Left lung (tissue), 10 donors: ENCODE data around the gene ANKS1B. TPM values are rescaled to one million over a fixed set of nuclear protein-coding genes. Genes with fewer than 3 reads are reported as not detected.

Experiments used
- ATAC-seq: fragments of 200-7000 bp; cut with Tn5 transposase; one replicate; pipeline ENCODE4 v1.9.1; 2020; ENCODE audit warnings: moderate library complexity
- DNase-seq, 4 donors: peaks; one replicate each; pipeline ENCODE4 v3.0.0-alpha.2; 2013 to 2020
- H3K27ac ChIP-seq, 2 donors: fragments of 200-600 bp; sonication (generic) in 1 of 2; one replicate each; pipeline versions ENCODE4 v1.5.0 to v1.8.0; 2020 to 2021
- H3K27me3 ChIP-seq, 2 donors: fragments of 200-600 bp; sonication (generic) in 1 of 2; one replicate each; pipeline versions ENCODE4 v1.5.0 to v1.8.0; 2020 to 2021
- H3K36me3 ChIP-seq, 2 donors: fragments of 200-600 bp; sonication (generic) in 1 of 2; one replicate each; pipeline versions ENCODE4 v1.5.0 to v1.8.0; 2020 to 2021
- H3K4me1 ChIP-seq, 2 donors: fragments of 200-600 bp; one replicate each; pipeline ENCODE4 v1.8.0; 2021
- H3K4me3 ChIP-seq, 2 donors: fragments of 200-600 bp; sonication (generic) in 1 of 2; one replicate each; pipeline versions ENCODE4 v1.5.0 to v1.8.0; 2020 to 2021; ENCODE audit warnings: mild to moderate bottlenecking in 1 of 2
- H3K9me3 ChIP-seq, 2 donors: fragments of 200-600 bp; sonication (generic) in 1 of 2; one replicate each; pipeline versions ENCODE4 v1.5.0 to v1.8.0; 2020 to 2021
- intact Hi-C, 2 donors: fragments of 100-400 bp; cut with DNase I; formaldehyde crosslinking; loops; one replicate each; pipeline versions ENCODE4 v1.11.2 to v1.14.2; 2022
- polyA plus RNA-seq, 6 donors: library from polyadenylated mRNA; unstranded; fragments of 120-200 nt; gene quantifications; one replicate each; pipeline ENCODE4 v1.2.1, GENCODE V29; 2013; ENCODE audit not compliant: insufficient read length in 6 of 6
- total RNA-seq, 2 donors: library from RNA; stranded (reverse); fragmentation: NEBNext Ultra II Directional; extraction: Animal tissue kit (Norgen Biotek cat#: 25700); gene quantifications; one replicate each; pipeline ENCODE4 v1.2.1, GENCODE V29; 2021
- TF ChIP-seq, protein P1 (sequence below), 2 donors: fragments of 200-600 bp; sonication (generic) in 1 of 2; IDR thresholded peaks; one replicate each; pipeline versions ENCODE4 v1.5.0 to v1.8.0; 2021; ENCODE audit warnings: antibody characterized with exemption in 2 of 2
- donor health status: DM: no; HTN: yes; CAD: no.
- donor health status: DM: no; HTN: no; CAD: no.

ANKS1B gene
- total and polyA plus RNA-seq, 8 donors: 4.9 to 31.8 (median 14.9) TPM

DNA sequence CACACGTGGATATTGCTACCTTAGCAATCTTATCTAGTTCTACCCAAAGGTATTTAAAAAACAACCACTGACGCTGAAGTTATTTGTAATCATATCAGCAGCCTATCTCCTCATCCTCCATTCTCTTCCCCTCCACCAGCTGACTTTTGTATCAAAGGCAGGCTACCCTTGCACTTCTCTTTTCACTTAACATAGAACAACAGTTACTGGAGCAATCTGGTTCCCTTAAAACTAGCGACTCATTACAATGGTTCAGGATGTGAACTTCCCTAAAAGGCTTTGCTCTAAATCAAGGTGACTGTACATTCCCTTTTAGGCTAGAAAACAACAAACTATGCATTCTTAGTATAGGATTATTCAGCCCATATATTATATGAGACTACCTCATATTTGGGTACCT, 935.0 kb downstream of the ANKS1B start:
- Histone ChIP-seq H3K36me3 (no peaks in the 10 kb centered on the region), H3K4me1 (no peaks in the 10 kb centered on the region), H3K4me3 (no peak overlapping the region), H3K9me3 (peaks cover 0 to 11% of the 10 kb centered on the region in 2 donors), H3K27ac (no peak overlapping the region), H3K27me3 (no peaks in the 10 kb centered on the region)
- intact Hi-C loops: no loop called here
- TF ChIP-seq, protein P1, sequence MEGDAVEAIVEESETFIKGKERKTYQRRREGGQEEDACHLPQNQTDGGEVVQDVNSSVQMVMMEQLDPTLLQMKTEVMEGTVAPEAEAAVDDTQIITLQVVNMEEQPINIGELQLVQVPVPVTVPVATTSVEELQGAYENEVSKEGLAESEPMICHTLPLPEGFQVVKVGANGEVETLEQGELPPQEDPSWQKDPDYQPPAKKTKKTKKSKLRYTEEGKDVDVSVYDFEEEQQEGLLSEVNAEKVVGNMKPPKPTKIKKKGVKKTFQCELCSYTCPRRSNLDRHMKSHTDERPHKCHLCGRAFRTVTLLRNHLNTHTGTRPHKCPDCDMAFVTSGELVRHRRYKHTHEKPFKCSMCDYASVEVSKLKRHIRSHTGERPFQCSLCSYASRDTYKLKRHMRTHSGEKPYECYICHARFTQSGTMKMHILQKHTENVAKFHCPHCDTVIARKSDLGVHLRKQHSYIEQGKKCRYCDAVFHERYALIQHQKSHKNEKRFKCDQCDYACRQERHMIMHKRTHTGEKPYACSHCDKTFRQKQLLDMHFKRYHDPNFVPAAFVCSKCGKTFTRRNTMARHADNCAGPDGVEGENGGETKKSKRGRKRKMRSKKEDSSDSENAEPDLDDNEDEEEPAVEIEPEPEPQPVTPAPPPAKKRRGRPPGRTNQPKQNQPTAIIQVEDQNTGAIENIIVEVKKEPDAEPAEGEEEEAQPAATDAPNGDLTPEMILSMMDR (IDR thresholded peaks at IDR 0.05): no peak
- ATAC-seq: no peak
- DNase-seq: no peak

DNA sequence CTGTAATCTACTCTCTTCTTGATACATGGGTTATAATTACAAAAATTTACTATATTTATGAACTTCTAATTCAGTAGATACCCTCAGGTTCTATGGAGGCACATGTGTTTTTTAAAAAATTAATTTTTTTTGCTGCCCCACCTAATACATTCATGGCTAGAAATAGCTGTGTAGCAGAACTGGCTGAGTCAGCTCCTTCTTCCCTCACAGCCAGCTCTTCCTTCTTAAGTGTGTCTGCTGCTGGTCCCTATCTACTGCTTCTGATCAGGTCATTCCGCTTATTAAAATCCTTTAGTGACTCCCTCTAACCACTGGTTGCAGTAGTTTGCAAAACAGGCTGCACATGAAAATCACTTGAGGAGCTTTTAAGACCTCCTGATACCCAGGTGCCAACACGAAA, 939.6 kb downstream of the ANKS1B start:
- TF ChIP-seq, protein P1 (IDR thresholded peaks at IDR 0.05): no peak

DNA sequence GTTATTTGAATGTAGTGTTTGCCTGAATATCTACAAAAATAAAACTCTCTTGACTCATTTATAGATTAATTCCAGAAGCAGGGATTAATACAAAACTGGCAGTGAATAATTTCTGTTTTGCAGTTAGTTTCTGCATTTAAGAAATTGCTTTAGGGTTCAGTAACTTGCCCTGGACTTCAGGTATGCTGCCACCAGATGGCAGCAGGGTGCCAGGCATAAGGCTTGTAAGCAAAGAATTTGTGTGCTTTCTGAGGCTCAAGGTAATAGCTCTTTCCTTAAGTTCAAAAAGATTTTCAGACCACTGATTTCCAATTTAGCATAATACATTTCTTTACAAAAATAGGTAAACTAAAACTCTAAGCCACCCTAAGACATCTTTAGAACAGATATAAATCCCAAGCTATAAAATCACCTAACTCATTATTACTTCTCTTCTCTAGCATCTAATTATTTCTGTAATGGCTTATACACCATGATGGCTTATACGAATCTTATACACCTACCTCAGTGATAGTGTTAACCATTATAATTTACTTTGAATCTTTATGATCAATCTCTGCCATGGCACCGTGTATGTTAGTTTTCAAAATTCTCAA, 941.3 kb downstream of the ANKS1B start:
- TF ChIP-seq, protein P1 (IDR thresholded peaks at IDR 0.05): peak; percentile 74 to 89
- DNase-seq: peak; percentile 43 to 86 (median 64)
- H3K4me3 ChIP-seq: no peak overlapping the region
- intact Hi-C loops: no loop called here
- H3K36me3 ChIP-seq: no peaks in the 10 kb centered on the region
- no peaks in the 10 kb centered on the region for H3K27me3 ChIP-seq
- no peaks in the 10 kb centered on the region for H3K4me1 ChIP-seq
- no peak overlapping the region for H3K27ac ChIP-seq
- peak; percentile 86 for ATAC-seq
- peaks cover 0 to 11% of the 10 kb centered on the region in 2 donors for H3K9me3 ChIP-seq

More for the DNA sequence above, 939.6 kb downstream of the ANKS1B start:
- no peaks in the 10 kb centered on the region for H3K27me3 ChIP-seq
- no peak overlapping the region for H3K27ac ChIP-seq
- peaks cover 0 to 11% of the 10 kb centered on the region in 2 donors for H3K9me3 ChIP-seq
- no peak for ATAC-seq
- intact Hi-C loops: no loop called here
- DNase-seq: no peak
- H3K4me3 ChIP-seq: no peak overlapping the region
- H3K36me3 ChIP-seq: no peaks in the 10 kb centered on the region
- no peaks in the 10 kb centered on the region for H3K4me1 ChIP-seq

DNA sequence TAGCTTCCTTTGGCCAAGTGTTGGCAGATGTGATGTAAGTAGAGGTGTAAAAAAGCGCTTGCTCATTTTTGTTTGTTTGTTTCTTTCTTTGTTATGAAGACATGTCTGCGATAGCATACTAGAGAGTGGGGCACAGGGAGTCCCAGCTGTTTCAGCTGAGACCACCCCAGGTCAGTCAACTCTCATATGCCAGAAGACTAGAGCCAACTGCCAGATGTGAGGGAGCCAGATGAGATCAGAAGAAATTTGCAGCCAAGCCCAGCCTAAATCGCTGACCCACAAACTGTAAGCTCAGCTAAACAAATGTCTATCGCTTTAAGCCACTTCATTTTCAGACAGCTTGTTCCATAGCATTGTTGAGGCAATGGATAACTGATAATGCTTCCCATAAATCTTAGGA, 942.5 kb downstream of the ANKS1B start:
- no peaks in the 10 kb centered on the region for H3K4me1 ChIP-seq
- TF ChIP-seq, protein P1 (IDR thresholded peaks at IDR 0.05): no peak
- peak in 2 of 4 donors; percentile 91 to 94 for DNase-seq
- no peak overlapping the region for H3K27ac ChIP-seq
- intact Hi-C loops: no loop called here
- ATAC-seq: no peak
- no peak overlapping the region for H3K4me3 ChIP-seq
- no peaks in the 10 kb centered on the region for H3K27me3 ChIP-seq
- no peaks in the 10 kb centered on the region for H3K36me3 ChIP-seq
- peaks cover 0 to 5% of the 10 kb centered on the region in 2 donors for H3K9me3 ChIP-seq

DNA sequence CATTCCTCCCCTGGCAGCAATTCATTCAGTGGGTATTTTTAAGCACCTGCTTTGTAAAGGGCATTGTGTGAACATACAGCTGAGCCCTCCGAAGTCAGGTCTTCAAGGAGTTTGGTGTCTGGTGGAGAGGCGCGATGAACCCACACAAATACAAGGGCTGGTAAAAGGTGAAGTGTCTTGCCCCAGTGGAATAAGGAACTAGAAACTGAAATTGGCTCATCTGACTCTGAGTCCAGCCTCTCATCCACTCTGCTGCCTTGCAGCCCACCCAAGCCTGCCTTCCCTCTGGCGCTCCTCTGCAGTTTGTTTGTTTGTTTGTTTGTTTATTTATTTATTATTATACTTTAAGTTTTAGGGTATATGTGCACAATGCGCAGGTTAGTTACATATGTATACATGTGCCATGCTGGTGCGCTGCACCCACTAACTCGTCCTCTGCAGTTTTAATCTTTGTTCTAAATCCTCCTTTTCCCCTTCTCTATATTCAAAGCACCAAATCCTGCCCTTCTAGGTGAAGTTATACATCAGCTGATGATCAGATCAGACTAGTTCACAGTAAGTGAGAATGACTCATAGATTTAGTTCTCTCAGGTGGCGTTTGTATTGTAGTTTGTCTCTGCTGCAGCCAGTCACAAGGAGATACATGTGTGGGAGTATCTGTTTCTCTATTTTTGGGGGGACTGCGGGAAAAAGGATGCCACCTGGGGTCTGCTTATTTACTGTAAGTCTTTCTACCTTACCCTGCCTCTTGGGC, 945.2 kb downstream of the ANKS1B start:
- ATAC-seq: no peak
- H3K9me3 ChIP-seq: no peaks in the 10 kb centered on the region
- intact Hi-C loops: no loop called here

More for the DNA sequence above, 945.2 kb downstream of the ANKS1B start:
- TF ChIP-seq, protein P1 (IDR thresholded peaks at IDR 0.05): no peak
- Histone ChIP-seq H3K4me3 (no peak overlapping the region), H3K27ac (no peak overlapping the region), H3K36me3 (no peaks in the 10 kb centered on the region), H3K27me3 (no peaks in the 10 kb centered on the region), H3K4me1 (no peaks in the 10 kb centered on the region)
- no peak for DNase-seq
